ENCODE data around the gene NEDD4.

DNA sequence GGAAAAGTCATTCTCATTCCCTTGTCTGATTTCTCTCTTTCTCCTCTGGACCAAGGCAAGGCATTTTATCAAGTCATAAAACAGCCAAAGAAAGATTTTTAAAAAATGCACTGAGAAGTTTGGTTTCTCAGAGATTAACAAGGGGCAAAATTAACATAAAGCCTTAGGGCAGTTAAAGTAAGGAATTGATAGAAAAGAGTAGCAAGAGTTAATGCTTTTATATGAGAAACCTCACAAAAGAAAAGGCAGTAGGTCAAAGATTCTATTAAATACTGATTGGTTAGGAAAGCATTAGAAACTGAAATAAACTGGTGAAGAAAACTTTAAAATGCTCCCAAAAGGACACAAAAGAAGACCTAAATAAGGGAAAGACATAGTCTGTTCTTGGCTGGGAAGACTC lies 129.5 kb downstream of the NEDD4 start:
- TF ChIP-seq MAFK (IDR thresholded peaks at IDR 0.05; ENCODE audit: low read depth, low read length) (no peak), RAD21 (IDR thresholded peaks at IDR 0.05; ENCODE audit: low read length) (no peak), MAZ (IDR thresholded peaks at IDR 0.05; ENCODE audit: borderline replicate concordance, low read depth, low read length) (no peak), SMC3 (IDR thresholded peaks at IDR 0.05; ENCODE audit: low read depth, low read length) (no peak), CEBPB (IDR thresholded peaks at IDR 0.05; ENCODE audit: low read depth, low read length) (no peak), POLR2A (IDR thresholded peaks at IDR 0.05; ENCODE audit: low read depth, low read length) (no peak), MXI1 (IDR thresholded peaks at IDR 0.05; ENCODE audit: borderline replicate concordance, low read depth, low read length) (no peak), RCOR1 (IDR thresholded peaks at IDR 0.05; ENCODE audit: insufficient replicate concordance, low read length) (no peak), FOS (IDR thresholded peaks at IDR 0.05; ENCODE audit: low read depth, low read length) (no peak), CHD1 (IDR thresholded peaks at IDR 0.05; ENCODE audit: low read depth, low read length) (no peak)
- TF ChIP-seq, protein P1, sequence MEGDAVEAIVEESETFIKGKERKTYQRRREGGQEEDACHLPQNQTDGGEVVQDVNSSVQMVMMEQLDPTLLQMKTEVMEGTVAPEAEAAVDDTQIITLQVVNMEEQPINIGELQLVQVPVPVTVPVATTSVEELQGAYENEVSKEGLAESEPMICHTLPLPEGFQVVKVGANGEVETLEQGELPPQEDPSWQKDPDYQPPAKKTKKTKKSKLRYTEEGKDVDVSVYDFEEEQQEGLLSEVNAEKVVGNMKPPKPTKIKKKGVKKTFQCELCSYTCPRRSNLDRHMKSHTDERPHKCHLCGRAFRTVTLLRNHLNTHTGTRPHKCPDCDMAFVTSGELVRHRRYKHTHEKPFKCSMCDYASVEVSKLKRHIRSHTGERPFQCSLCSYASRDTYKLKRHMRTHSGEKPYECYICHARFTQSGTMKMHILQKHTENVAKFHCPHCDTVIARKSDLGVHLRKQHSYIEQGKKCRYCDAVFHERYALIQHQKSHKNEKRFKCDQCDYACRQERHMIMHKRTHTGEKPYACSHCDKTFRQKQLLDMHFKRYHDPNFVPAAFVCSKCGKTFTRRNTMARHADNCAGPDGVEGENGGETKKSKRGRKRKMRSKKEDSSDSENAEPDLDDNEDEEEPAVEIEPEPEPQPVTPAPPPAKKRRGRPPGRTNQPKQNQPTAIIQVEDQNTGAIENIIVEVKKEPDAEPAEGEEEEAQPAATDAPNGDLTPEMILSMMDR (conservative IDR thresholded peaks at IDR 0.05; ENCODE audit: low read depth, low read length) = no peak
- TF ChIP-seq, protein P2, sequence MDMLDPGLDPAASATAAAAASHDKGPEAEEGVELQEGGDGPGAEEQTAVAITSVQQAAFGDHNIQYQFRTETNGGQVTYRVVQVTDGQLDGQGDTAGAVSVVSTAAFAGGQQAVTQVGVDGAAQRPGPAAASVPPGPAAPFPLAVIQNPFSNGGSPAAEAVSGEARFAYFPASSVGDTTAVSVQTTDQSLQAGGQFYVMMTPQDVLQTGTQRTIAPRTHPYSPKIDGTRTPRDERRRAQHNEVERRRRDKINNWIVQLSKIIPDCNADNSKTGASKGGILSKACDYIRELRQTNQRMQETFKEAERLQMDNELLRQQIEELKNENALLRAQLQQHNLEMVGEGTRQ (IDR thresholded peaks at IDR 0.05; ENCODE audit: low read depth, low read length) = no peak

All from IMR-90 (cell line).